IPS-NIHi7 (cell line): ENCODE measurements around the gene LAMA2.
"Not testable (repeated sequence)": the region's sequence is repeated elsewhere in the genome, so short reads cannot be mapped to it uniquely, and the experiment has no call there.

Experiments used
- DNase-seq: peaks from one replicate; pipeline ENCODE4 v3.0.0; 2012; ENCODE audit warnings: mixed read lengths; ENCODE audit errors: extremely low spot score

The LAMA2 gene

DNA sequence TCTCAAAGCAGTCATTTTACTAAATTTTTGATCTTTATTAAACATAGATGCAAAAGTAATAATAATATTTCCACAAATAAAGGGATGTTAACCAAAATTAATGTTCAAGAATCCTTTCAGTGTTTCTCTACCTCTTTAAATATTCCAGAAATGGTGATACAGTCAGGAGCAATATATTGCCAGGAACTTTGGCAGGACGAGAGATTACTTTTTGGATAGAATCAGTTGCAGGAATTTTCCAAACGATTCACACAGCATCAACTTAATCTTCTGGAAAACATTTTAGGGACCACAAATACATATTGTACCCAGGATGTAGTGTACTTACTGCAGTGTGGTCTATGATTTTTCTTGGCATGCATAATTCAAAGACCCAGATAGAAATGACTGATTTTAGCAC lies 125.7 kb downstream of the LAMA2 start:
- DNase-seq: no peak

DNA sequence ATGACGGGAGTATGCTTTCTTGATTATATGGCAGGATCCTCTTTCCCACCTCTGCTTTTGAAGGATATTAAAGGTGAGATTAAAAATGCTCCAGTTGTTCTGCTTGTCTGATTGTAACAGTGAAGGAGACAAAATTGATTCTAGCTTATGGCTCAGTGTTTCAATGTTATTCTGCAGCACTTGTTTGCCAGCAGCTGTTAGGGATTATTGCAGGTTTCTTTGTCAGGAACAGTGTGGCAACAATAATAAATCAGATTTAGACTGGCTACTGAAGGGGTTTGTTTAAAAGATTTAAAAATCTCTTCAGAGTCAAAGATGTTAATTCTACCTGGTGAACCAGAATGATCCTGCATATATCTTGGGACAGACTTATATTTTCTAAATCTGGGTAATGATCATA lies 126.9 kb downstream of the LAMA2 start:
- no peak for DNase-seq

DNA sequence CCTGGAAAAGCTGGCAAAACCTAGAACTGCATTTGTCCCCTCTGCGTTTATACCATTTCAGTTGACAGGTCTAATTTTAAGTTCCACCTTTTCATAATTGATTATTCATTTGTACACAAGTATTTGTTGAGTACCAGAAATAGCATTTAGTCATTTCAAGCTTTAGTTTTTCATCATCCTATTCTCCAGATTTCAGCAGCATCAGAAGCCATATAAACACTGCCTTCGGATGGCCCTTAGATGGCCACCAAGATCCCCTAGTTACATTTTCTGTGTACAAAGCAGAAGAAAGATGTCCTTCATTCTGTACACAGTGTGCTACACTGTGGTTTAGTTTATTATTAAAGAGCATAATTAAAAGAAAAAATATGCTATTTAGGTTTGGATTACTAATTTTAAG lies 131.4 kb downstream of the LAMA2 start:
- DNase-seq: no peak

DNA sequence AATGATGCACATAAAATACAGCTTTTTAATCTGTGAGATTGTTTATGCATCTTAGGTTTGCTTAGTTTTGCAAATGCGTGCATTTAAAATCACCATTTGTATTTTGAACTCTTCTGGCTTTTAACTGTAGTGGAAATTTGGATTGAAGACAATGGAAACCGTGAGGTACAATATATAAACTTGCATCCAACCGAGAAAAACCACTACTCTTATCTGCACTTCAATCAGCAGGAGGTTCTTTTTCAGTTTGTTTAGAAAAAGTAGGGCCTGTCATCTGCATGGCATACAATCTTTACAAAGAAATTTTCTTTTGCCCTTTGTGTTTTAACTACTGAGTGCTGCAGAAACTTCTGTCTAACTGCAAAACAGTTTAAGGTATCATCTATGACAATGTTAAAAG lies 132.8 kb downstream of the LAMA2 start:
- no peak for DNase-seq

DNA sequence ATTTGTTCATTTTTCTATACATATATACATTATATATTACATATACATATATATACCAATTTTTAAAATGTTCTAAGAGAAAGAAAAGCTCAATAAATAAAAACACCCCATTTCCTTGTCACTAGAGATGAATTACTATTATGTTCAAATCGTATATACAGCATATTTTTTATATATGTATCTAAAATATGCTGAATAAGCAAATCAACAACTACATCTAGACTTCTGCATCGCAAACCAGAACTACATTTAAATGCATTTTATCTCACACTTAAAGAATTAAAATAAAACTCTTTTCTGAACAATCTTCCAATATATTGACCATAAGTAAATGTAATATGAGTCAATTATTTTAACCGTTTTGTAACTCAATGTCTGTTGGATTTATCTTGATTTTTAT lies 133.9 kb downstream of the LAMA2 start:
- no peak for DNase-seq

DNA sequence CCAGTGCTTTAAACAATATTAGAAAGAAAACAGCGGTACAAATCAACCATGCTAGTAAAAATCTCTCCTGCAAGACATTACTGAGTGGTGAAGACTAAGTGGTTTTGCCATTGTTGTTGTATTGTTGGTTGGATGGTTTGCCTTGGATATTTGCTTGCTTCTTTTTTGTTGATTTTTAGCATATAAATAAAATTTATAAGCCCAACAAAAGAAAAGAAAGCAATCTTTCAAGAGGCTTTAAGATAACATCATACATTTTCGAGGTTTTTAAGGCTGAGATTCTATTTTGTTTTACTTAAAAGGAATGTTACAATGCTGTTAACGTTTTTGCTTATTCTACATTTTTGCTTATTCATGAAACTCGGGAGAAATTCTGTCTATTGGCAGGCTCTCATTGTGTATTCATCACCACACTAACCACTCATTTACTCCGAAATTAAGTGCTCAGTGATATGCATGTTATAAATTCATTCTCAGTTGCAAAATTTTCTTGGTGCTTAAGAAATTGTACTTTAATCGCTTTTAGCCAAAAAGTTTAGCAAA lies 139.1 kb downstream of the LAMA2 start:
- DNase-seq: no peak

DNA sequence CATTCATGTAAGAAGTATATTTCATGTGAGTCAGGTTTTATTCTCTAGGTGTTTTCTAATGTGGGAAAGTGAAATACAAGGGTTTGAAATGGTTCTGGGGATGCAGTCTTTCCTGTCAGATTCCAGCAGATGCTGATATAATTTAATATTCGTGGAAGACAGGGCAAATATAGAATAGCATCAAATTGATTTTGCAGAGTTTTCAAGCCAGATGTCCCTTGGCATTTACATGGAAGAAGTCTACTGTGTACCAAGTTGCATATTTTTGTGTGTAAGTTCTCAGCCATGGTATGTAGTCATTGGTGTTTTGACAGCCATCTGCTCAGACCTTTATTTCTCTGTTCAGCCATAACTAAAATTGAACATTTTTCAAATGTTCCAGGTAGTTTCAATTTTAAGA lies 143.7 kb downstream of the LAMA2 start:
- DNase-seq: no peak

DNA sequence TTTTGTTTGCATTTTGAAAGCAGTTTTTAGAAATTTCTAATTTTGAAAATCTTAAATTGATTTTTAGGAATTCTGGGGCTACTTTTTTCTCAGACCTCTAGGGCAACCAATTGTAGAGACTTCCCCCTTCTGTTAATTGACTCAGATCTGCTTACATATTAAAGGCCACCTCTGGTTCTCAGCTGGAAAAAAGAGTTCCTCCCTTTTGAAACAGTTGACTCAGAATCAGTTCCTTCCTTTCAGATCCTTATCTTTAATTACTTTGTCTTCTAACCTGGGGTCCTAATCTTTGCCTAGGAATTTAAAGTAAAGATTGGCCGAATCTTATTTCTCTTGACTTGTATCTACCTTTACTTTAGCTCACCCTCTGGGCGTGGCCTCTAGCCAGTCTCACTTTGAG lies 146.8 kb downstream of the LAMA2 start:
- peak; percentile 18 for DNase-seq

DNA sequence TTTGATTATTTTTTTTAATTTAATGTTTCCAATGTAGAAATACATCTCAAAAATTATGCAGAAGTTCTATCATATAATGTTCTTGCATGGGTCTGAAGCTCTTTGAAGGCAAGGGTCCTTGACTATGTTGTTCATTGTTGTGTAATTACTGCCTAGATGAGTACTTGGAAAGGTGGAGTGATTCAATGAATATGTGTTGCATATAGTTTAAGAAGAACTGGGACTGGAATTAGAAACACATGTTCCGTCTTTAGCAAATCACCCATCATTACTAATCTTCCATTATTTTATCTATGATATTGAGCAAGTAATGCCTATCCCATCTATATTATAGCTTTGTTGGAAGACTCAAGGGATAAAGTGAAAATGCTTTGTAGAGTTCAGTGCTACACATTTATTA lies 147.3 kb downstream of the LAMA2 start:
- DNase-seq: no peak

DNA sequence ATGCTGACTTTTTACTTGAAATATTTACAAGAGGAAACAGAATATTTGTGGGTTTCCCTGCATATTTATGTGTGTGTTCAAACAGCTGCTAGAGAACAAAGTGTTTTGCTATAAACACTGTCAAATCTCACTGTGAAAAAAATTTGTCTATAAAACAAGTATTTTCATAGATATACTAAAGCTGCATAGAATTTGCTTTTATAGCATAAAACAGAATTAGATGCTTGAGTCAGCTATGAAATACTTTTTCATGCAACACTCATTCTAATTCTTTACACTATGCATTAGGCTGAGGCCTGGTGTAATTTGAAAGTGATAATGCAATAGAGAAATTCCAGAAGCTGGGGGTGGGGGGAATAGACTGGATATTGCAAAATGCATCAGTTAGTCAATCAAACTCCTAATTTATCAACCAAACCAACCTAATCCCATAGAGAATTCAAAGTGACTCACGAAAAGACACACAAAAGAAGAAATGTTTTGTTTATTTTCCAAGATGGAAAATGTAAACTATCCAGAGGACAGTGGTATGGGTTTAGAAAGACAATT lies 148.2 kb downstream of the LAMA2 start:
- no peak for DNase-seq

DNA sequence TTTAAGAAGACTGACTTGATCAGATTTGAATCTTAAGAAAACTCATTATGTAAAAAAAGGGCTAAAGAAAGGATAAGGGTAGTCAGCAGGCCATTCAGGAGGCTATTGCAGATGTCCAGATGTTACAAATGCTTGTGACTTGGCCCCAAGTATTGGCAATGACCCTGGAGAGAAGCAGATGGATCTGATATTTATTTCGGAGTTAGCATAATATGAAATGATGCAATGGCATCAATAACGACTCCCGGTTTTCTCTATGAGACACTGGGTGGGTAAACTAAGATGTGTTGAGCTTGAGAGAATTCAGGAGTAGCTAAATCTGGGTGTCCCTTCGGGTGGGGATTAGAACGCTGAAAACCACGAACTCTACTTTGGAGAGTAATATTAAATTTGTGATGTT lies 149.7 kb downstream of the LAMA2 start:
- DNase-seq: no peak

DNA sequence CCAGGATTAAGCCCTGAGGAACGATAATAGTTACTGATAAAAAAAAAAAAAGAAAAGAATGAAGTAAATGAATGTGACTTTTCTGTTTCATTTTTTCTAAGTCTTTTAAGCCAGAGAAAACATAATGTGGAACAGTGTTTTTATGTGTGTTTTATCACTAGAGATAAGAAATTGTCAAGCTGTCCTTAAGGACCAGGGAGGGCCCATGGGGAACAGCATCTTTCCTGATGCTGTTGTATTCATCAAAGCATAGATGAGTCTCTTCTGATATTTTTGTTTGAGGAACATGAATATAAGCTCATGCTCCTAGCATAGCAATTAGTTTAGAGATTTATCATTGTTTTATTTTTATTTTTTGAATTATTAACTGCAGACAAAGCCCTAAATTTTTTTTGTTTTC lies 150.2 kb downstream of the LAMA2 start:
- no peak for DNase-seq

DNA sequence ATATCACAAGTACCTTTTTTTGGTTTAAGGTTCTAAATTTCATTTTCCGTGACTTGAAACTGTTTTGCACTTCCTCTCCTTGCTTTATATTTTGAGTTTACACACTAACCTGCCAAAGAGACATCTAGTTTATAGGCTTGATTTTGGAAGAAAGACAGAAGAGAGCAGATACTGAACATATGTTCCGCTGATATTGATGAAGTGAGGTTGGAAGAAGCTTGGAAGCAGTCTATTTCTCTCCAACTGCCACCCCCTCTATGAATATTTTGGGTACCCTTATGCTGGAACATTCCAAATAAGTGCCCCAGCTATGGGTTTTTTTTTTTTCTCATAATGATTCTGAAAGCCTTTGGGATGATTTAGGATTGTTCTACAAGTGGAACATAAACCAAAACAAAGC lies 150.6 kb downstream of the LAMA2 start:
- no peak for DNase-seq

DNA sequence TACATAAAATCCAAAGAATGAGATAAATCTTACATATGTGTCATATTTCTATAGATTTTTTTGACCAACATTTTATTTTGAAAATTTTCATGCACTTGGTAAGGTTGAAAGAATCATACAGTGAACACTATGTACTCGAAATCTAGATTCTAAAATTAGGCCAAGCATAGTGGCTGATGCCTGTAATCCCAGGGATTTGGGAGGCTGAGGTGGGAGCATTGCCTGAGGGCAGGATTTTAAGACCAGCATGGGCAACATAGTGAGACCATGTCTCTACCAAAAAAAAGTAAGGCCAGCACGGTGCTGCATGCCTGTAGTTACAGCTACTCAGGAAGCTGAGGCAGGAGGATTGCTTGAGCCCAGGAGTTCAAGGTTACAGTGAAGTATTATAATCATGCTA lies 158.6 kb downstream of the LAMA2 start:
- no peak for DNase-seq

DNA sequence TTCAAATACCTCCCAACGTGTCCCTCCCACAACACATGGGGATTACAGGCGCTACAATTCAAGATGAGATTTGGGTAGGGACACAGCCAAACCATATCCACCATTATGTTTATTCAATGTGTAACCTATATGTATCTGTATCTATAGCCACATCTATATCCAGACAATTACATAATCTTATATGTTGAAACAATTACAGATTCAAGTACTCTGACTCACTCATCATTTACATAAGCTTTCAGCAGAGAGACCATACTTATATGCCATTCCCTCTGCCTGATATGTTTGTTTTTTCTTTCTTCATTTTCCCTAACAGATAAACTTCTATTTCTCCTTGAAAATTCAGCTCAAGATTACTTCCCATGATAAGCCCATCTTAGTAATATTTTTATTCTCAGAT lies 163.6 kb downstream of the LAMA2 start:
- no peak for DNase-seq

DNA sequence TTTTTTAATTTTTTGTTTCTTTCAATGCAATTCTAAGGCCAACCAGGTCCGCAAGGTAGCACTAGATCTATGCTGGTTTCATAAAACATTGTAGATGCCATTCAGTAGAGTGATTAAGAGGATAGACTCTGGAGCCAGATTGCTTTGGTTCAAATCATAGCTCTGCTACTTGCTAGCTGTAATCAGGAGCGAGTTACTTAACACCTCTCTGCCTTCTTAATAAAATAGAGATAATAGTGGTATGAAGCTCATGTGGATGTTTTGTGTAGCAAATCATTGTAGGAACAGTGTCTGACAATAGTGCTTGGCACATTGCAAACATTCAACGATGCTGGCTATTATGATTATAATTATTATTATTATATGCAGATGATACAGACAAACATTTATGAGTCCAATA lies 164.9 kb downstream of the LAMA2 start:
- DNase-seq: no peak

DNA sequence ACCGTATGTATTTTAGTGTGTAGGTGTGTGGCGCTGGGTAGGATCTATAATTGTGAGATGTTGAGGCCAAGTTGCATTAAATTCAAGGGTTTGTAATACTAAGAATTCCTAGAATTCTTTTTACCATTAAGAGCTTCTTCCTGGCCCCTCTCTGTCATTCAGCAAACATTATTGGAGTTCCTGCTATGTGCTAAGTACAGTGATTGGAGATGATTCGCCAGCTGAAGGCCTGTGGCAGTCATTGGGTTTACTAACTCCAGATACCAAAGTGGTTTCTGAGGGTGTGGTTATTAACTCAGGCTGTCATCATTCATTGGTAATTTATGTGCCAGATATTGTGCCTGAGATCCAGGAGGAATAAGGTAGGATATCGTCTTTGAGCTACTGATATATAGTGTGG lies 167.1 kb downstream of the LAMA2 start:
- DNase-seq: no peak

DNA sequence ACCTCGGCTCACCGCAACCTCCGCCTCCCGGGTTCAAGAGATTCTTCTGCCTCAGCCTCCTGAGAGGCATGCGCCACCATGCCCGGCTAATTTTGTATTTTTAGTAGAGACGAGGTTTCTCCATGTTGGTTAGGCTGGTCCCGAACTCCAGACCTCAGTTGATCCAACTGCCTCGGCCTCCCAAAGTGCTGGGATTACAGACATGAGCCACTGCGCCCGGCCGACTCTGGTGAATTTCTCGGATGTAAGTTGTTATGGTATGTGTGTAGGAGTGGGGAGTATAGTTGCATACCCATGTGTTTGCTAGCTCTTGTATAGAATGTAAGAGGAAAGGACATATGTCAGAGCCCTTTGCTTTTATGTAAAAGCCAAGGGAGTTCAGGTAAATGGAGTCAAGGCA lies 170.2 kb downstream of the LAMA2 start:
- DNase-seq: not testable (repeated sequence)

DNA sequence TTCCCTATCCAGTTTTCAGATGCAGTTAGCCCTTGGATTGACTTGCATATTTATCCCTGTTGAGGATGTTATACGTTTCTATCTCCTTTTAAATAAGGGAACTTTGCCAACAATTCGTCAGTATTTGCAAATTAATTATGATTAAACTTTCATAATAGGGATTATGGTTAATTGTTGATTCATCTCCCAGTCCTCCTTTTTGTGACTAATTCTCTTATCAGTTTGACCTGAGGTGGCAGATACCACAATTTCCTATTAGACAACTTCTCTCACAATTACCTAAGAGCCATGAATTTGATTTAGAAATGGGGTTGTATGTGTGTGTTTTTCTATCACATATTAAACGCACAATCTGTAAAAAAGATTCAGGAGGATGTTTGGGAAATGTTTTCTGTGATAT lies 172.9 kb downstream of the LAMA2 start:
- no peak for DNase-seq

DNA sequence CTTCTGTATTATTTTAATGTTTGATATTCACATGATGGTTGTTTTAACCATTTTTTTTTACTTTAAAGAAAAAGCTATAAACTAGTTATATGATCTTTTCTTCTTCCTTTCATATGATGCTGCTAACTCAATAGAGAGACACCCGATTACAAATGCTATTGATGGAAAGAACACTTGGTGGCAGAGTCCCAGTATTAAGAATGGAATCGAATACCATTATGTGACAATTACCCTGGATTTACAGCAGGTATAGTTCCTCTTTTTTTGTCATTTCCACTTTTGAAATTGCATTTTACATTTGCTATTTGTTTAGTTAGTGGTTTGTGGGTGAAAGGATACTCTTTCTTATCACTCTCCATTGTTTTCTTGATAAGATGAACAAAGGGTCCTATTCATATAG lies 176.7 kb downstream of the LAMA2 start:
- DNase-seq: no peak

DNA sequence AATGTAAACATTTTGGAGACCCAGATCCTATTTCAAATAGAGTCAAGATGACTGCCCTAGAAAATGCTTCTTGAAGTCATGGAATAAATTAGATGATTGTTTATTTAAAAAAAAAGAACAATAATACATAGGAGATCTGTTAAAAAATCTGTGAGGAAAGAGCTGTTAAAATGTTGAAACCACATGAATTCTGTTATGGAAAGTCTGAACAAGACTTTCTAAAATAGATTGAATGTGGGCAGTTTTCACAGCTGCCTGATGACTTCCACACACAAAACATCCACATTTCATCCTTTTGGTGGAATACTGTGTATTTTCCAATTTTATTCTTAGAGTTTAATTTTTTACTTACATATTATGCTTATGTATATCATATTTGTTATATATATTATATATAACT lies 186.1 kb downstream of the LAMA2 start:
- no peak for DNase-seq

DNA sequence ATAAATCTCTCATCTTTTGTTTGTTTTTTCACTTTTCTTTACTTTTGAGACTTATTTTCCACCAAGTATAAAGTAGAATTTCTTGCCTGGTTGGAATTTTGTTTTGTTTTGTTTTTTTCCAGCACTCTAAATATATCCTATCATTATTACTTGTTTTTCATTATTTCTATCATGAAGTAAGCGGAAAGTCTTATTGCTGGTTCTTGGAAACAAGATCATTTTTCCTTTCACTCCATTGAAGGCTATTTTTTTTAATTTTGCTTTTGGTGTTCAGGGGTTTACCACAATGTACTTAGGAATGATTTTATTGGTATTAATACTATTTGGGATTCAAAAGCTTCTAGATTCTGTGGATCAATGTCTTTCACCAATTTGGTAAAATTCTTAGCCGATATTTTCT lies 190.1 kb downstream of the LAMA2 start:
- DNase-seq: no peak

DNA sequence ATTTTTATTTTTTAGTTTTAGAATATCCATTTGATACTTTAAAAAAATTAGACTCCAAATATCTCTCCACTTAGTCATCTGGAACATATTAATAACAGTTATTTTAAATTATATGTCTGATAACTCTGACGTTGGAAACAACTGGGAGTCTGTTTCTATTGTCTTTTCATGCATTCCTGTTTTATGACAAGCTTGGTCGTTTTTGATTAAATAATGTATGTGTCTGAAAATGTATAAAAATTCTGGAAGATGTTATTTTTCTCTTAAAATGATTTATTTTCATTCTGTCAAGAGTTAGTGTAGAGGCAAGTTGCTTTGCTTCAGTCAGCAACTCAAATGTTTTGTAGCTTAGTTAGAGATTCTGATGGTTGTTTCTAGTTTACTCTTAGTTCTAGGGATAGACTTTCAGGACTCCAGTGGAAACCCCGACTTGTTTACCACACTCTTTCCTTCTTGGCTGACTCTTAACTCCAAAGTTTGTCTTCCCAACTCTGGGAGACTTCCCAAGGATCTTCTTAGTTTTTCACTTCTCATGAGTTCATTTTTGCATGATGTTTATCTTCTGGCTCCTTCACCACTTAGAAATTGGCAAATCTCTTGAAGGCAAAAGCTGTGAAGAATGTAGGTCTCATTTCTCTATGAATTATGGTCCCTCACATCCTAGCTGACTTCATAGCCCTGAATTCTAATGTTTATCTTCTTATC lies 190.9 kb downstream of the LAMA2 start:
- DNase-seq: no peak

DNA sequence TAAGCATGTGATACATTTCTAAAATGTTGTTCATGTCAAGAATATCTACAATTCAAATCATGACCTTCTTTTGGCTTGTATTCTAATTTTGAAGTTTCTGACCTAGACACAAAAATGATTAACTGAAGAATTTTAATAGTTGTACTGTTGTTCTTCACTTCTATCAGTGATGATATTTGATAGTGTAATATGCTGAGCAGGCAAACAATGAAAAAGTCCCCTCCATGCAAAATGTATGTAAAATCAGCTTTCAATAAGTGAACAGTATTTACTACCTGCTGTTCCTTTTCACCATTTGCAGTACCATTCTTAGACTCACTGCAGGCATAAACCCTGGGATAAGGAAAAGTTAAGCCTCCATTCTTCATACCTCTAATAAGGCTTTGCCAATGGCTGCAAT lies 201.5 kb downstream of the LAMA2 start:
- no peak for DNase-seq
